GM12865 (cell line): Measurements from ENCODE around the gene TEDC1.

Source experiments
- DNase-seq: peaks from one replicate; pipeline ENCODE4 v3.0.0; 2010; ENCODE audit warnings: low read depth
- H3K4me3 ChIP-seq: 2 replicates; pipeline ENCODE4 v1.5.1; 2011; ENCODE audit warnings: mild to moderate bottlenecking, low read depth, low read length, control low read depth
- CTCF ChIP-seq: IDR thresholded peaks from 2 replicates; pipeline ENCODE4 v1.5.1; 2011; ENCODE audit warnings: low read length, control low read depth, low read depth, inconsistent platforms; ENCODE audit not compliant: insufficient read depth; ENCODE audit errors: missing control alignments

The TEDC1 gene

GRCh38 chr14:105470350-105471296 lies 20.4 kb upstream of the TEDC1 start:
- DNase-seq, result no peak
- no peak for TF ChIP-seq CTCF

GRCh38 chr14:105471297-105471821 lies 19.7 kb upstream of the TEDC1 start:
- no peak overlapping the region for H3K4me3 ChIP-seq
- no peak for DNase-seq
- no peak for TF ChIP-seq CTCF

More at GRCh38 chr14:105470350-105471296, 20.4 kb upstream of the TEDC1 start:
- H3K4me3 ChIP-seq, result no peak overlapping the region

- TF ChIP-seq CTCF, result no peak
- H3K4me3 ChIP-seq, result no peak overlapping the region
- no peak for DNase-seq
Observed at GRCh38 chr14:105471823-105472485, 19.1 kb upstream of the TEDC1 start.

GRCh38 chr14:105472486-105472991 lies 18.5 kb upstream of the TEDC1 start:
- DNase-seq, result no peak
- no peak for TF ChIP-seq CTCF
- no peak overlapping the region for H3K4me3 ChIP-seq

- H3K4me3 ChIP-seq, result no peak overlapping the region
- DNase-seq, result no peak
- TF ChIP-seq CTCF, result no peak
Observed at GRCh38 chr14:105473033-105473676, 17.9 kb upstream of the TEDC1 start.

GRCh38 chr14:105473677-105474482 lies 17.2 kb upstream of the TEDC1 start:
- DNase-seq, result no peak
- H3K4me3 ChIP-seq, result peak overlapping the region; percentile 38
- TF ChIP-seq CTCF, result no peak
